ENCODE measurements around the gene PPP1R3A. TPM values are rescaled to one million over a fixed set of nuclear protein-coding genes. Genes with fewer than 3 reads are reported as not detected.
"Not testable (repeated sequence)": the region's sequence is repeated elsewhere in the genome, so short reads cannot be mapped to it uniquely, and the experiment has no call there.

PPP1R3A gene, protein sequence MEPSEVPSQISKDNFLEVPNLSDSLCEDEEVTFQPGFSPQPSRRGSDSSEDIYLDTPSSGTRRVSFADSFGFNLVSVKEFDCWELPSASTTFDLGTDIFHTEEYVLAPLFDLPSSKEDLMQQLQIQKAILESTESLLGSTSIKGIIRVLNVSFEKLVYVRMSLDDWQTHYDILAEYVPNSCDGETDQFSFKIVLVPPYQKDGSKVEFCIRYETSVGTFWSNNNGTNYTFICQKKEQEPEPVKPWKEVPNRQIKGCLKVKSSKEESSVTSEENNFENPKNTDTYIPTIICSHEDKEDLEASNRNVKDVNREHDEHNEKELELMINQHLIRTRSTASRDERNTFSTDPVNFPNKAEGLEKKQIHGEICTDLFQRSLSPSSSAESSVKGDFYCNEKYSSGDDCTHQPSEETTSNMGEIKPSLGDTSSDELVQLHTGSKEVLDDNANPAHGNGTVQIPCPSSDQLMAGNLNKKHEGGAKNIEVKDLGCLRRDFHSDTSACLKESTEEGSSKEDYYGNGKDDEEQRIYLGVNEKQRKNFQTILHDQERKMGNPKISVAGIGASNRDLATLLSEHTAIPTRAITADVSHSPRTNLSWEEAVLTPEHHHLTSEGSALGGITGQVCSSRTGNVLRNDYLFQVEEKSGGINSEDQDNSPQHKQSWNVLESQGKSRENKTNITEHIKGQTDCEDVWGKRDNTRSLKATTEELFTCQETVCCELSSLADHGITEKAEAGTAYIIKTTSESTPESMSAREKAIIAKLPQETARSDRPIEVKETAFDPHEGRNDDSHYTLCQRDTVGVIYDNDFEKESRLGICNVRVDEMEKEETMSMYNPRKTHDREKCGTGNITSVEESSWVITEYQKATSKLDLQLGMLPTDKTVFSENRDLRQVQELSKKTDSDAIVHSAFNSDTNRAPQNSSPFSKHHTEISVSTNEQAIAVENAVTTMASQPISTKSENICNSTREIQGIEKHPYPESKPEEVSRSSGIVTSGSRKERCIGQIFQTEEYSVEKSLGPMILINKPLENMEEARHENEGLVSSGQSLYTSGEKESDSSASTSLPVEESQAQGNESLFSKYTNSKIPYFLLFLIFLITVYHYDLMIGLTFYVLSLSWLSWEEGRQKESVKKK
- total RNA-seq = 65.8 TPM

DNA sequence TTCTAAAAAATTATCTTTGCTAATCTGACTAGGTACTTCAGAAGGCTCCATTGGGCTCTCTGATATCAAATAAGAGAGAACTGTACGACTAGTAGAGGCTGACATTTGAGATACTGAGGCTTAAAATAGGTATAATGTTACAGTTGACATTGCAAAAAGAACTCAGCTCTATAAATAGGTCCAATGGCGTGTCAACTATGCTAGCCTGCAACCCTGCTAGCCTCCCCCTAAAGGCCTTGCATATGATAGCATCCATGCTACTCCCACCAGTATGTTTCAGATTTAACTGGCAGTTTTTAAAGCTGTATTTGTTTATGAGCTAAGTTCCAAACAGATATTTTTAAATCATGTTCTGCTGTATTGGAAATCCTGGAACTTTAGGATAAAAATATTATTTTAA lies at the start of gene PPP1R3A:
TSS of gene PPP1R3A (minus strand) at position 64 of the 400 bp plus-strand sequence. CDS start at position 51, 13 bp downstream.
- no peaks in the 10 kb centered on the region for H3K27me3 ChIP-seq (ENCODE audit: control insufficient read depth in 3 of 3, insufficient read depth in 3 of 3, low read length in 3 of 3)
- peak within 1 kb of the TSS; percentile 77 to 90 (median 85) for H3K9ac ChIP-seq (ENCODE audit: low read depth in 1 of 3, low read length in 3 of 3)
- H3K4me3 ChIP-seq (ENCODE audit: low read length in 3 of 3) = peak within 1 kb of the TSS; percentile 65 to 89 (median 71)
- H3K4me1 ChIP-seq (ENCODE audit: control insufficient read depth in 3 of 3, insufficient read depth in 3 of 3, low read length in 3 of 3) = peaks cover 0 to 2% (median 0%) of the 10 kb centered on the region in 3 donors
- H3K9me3 ChIP-seq (ENCODE audit: control insufficient read depth in 3 of 3, low read length in 3 of 3) = no peaks in the 10 kb centered on the region
- peak within 1 kb of the TSS; percentile 89 for H3K27ac ChIP-seq (ENCODE audit: low read depth, low read length)
- H3K36me3 ChIP-seq (ENCODE audit: control insufficient read depth in 3 of 3, insufficient read depth in 3 of 3, low read length in 3 of 3) = peaks cover 0 to 2% (median 0%) of the 10 kb centered on the region in 3 donors

GRCh38 chr7:113963356-113963755 lies 44.5 kb upstream of the PPP1R3A start:
- Histone ChIP-seq H3K4me3 (ENCODE audit: low read length in 3 of 3) (no peak overlapping the region), H3K27me3 (ENCODE audit: control insufficient read depth in 3 of 3, insufficient read depth in 3 of 3, low read length in 3 of 3) (no peaks in the 10 kb centered on the region), H3K36me3 (ENCODE audit: control insufficient read depth in 3 of 3, insufficient read depth in 3 of 3, low read length in 3 of 3) (no peaks in the 10 kb centered on the region), H3K27ac (ENCODE audit: low read depth, low read length) (no peak overlapping the region), H3K4me1 (ENCODE audit: control insufficient read depth in 3 of 3, insufficient read depth in 3 of 3, low read length in 3 of 3) (no peaks in the 10 kb centered on the region), H3K9ac (ENCODE audit: low read depth in 1 of 3, low read length in 3 of 3) (no peak overlapping the region), H3K9me3 (ENCODE audit: control insufficient read depth in 3 of 3, low read length in 3 of 3) (peaks cover 2 to 5% (median 3%) of the 10 kb centered on the region in 3 donors)

DNA sequence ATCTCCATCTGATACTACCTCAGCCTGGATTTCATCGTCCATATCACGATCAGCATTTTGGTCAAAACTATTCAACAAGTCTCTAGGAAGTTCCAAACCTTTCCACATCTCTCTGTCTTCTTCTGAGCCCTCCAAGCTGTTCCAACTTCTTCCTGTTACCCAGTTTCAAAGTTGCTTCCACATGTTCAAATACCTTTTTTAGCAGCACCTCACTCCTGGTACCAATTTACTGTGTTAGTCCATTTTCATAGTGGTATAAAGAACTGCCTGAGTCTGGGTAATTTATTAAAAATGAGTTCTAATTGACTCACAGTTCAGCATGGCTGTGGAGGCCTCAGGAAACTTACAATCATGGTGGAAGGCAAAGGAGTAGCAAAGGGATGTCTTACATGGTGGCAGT lies 41.1 kb upstream of the PPP1R3A start:
- Histone ChIP-seq H3K4me3 (ENCODE audit: low read length in 3 of 3) (peak overlapping the region in 1 of 3 donors; percentile 9), H3K9me3 (ENCODE audit: control insufficient read depth in 3 of 3, low read length in 3 of 3) (peaks cover 2 to 11% (median 5%) of the 10 kb centered on the region in 3 donors), H3K27me3 (ENCODE audit: control insufficient read depth in 3 of 3, insufficient read depth in 3 of 3, low read length in 3 of 3) (no peaks in the 10 kb centered on the region), H3K9ac (ENCODE audit: low read depth in 1 of 3, low read length in 3 of 3) (no peak overlapping the region), H3K4me1 (ENCODE audit: control insufficient read depth in 3 of 3, insufficient read depth in 3 of 3, low read length in 3 of 3) (no peaks in the 10 kb centered on the region), H3K36me3 (ENCODE audit: control insufficient read depth in 3 of 3, insufficient read depth in 3 of 3, low read length in 3 of 3) (no peaks in the 10 kb centered on the region), H3K27ac (ENCODE audit: low read depth, low read length) (no peak overlapping the region)

DNA sequence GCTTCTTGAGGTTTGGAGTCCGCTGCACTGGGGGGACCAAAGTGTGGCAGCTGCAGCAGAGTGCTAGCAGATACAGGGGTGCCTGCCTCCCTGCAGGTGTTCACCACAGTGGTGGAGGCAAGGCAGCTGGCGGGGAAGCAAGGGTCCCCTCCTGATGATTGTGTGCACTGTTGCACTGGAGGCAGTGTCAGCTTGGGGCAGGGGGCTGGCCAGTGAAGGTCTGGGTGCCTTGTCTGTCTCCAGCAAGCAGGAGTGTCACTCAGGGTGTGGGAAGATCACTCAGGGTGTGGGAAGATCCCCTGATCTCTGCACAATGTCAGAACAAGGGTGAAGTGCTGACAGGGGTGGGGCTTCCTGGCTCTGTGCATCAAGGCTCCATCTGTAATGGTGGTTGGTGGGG lies 36.3 kb upstream of the PPP1R3A start:
- Histone ChIP-seq H3K9ac (ENCODE audit: low read depth in 1 of 3, low read length in 3 of 3) (no peak overlapping the region), H3K9me3 (ENCODE audit: control insufficient read depth in 3 of 3, low read length in 3 of 3) (peaks cover 7 to 11% (median 9%) of the 10 kb centered on the region in 3 donors), H3K27ac (ENCODE audit: low read depth, low read length) (no peak overlapping the region), H3K27me3 (ENCODE audit: control insufficient read depth in 3 of 3, insufficient read depth in 3 of 3, low read length in 3 of 3) (no peaks in the 10 kb centered on the region), H3K4me3 (ENCODE audit: low read length in 3 of 3) (no peak overlapping the region), H3K36me3 (ENCODE audit: control insufficient read depth in 3 of 3, insufficient read depth in 3 of 3, low read length in 3 of 3) (no peaks in the 10 kb centered on the region), H3K4me1 (ENCODE audit: control insufficient read depth in 3 of 3, insufficient read depth in 3 of 3, low read length in 3 of 3) (no peaks in the 10 kb centered on the region)

DNA sequence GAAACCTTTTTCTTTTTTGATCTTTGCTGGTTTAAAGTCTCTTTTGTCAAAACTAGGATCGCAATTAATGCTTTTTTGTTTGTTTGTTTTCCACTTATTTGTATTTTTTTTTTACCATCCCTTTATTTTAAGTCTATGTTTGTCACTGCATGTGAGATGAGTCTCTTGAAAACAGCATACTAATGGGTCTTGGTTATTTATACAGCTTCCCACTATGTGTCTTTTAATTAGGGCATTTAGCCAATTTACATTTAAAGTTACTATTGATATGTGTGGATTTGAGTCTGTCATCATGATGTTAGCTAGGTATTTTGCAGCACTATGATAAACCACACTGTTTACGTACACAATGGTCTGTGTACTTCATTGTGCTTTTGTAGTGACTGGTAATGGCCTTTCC lies 34.7 kb upstream of the PPP1R3A start:
- no peak overlapping the region for H3K27ac ChIP-seq (ENCODE audit: low read depth, low read length)
- no peaks in the 10 kb centered on the region for H3K36me3 ChIP-seq (ENCODE audit: control insufficient read depth in 3 of 3, insufficient read depth in 3 of 3, low read length in 3 of 3)
- H3K4me3 ChIP-seq (ENCODE audit: low read length in 3 of 3) = no peak overlapping the region
- no peaks in the 10 kb centered on the region for H3K27me3 ChIP-seq (ENCODE audit: control insufficient read depth in 3 of 3, insufficient read depth in 3 of 3, low read length in 3 of 3)
- no peak overlapping the region for H3K9ac ChIP-seq (ENCODE audit: low read depth in 1 of 3, low read length in 3 of 3)
- H3K9me3 ChIP-seq (ENCODE audit: control insufficient read depth in 3 of 3, low read length in 3 of 3) = peaks cover 5 to 9% (median 9%) of the 10 kb centered on the region in 3 donors
- no peaks in the 10 kb centered on the region for H3K4me1 ChIP-seq (ENCODE audit: control insufficient read depth in 3 of 3, insufficient read depth in 3 of 3, low read length in 3 of 3)

GRCh38 chr7:113945018-113945938 lies 26.5 kb upstream of the PPP1R3A start:
- Histone ChIP-seq H3K9me3 (ENCODE audit: control insufficient read depth in 3 of 3, low read length in 3 of 3) (no peaks in the 10 kb centered on the region), H3K27me3 (ENCODE audit: control insufficient read depth in 3 of 3, insufficient read depth in 3 of 3, low read length in 3 of 3) (no peaks in the 10 kb centered on the region), H3K9ac (ENCODE audit: low read depth in 1 of 3, low read length in 3 of 3) (no peak overlapping the region), H3K4me1 (ENCODE audit: control insufficient read depth in 3 of 3, insufficient read depth in 3 of 3, low read length in 3 of 3) (peaks cover 5 to 11% (median 10%) of the 10 kb centered on the region in 3 donors), H3K27ac (ENCODE audit: low read depth, low read length) (no peak overlapping the region), H3K4me3 (ENCODE audit: low read length in 3 of 3) (peak overlapping the region in 2 of 3 donors; percentile 4 to 22), H3K36me3 (ENCODE audit: control insufficient read depth in 3 of 3, insufficient read depth in 3 of 3, low read length in 3 of 3) (no peaks in the 10 kb centered on the region)

GRCh38 chr7:113936982-113937381 lies 18.2 kb upstream of the PPP1R3A start:
- H3K9me3 ChIP-seq (ENCODE audit: control insufficient read depth in 3 of 3, low read length in 3 of 3) = peaks cover 0 to 3% (median 0%) of the 10 kb centered on the region in 3 donors
- no peak overlapping the region for H3K27ac ChIP-seq (ENCODE audit: low read depth, low read length)
- no peak overlapping the region for H3K9ac ChIP-seq (ENCODE audit: low read depth in 1 of 3, low read length in 3 of 3)
- no peaks in the 10 kb centered on the region for H3K27me3 ChIP-seq (ENCODE audit: control insufficient read depth in 3 of 3, insufficient read depth in 3 of 3, low read length in 3 of 3)
- H3K4me3 ChIP-seq (ENCODE audit: low read length in 3 of 3) = no peak overlapping the region
- peaks cover 0 to 9% (median 0%) of the 10 kb centered on the region in 3 donors for H3K4me1 ChIP-seq (ENCODE audit: control insufficient read depth in 3 of 3, insufficient read depth in 3 of 3, low read length in 3 of 3)
- H3K36me3 ChIP-seq (ENCODE audit: control insufficient read depth in 3 of 3, insufficient read depth in 3 of 3, low read length in 3 of 3) = no peaks in the 10 kb centered on the region

- Histone ChIP-seq H3K27ac (ENCODE audit: low read depth, low read length) (no peak overlapping the region), H3K27me3 (ENCODE audit: control insufficient read depth in 3 of 3, insufficient read depth in 3 of 3, low read length in 3 of 3) (no peaks in the 10 kb centered on the region), H3K36me3 (ENCODE audit: control insufficient read depth in 3 of 3, insufficient read depth in 3 of 3, low read length in 3 of 3) (no peaks in the 10 kb centered on the region), H3K9ac (ENCODE audit: low read depth in 1 of 3, low read length in 3 of 3) (no peak overlapping the region), H3K9me3 (ENCODE audit: control insufficient read depth in 3 of 3, low read length in 3 of 3) (peaks cover 0 to 3% (median 0%) of the 10 kb centered on the region in 3 donors), H3K4me3 (ENCODE audit: low read length in 3 of 3) (no peak overlapping the region), H3K4me1 (ENCODE audit: control insufficient read depth in 3 of 3, insufficient read depth in 3 of 3, low read length in 3 of 3) (peaks cover 0 to 9% (median 0%) of the 10 kb centered on the region in 3 donors)
Observed at GRCh38 chr7:113936535-113936934, 17.7 kb upstream of the PPP1R3A start.

DNA sequence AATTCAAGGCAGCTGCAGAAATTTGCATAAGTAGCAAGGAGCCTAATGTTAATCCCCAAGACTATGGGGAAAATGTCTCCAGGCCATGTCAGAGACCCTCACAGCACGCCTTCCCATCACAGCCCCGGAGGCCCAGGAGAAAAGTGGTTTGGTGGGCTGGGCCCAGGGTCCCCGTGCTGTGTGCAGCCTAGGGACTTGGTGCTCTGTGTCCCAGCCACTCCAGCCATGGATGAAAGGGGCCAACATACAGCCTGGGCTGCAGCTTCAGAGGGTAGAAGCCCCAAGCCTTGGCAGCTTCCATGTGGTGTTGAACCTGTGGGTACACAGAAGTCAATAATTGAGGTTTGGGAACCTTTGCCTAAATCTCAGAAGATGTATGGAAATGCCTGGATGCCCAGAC lies 10.6 kb upstream of the PPP1R3A start:
- not testable (repeated sequence) for H3K4me1 ChIP-seq (ENCODE audit: control insufficient read depth in 3 of 3, insufficient read depth in 3 of 3, low read length in 3 of 3); H3K27ac ChIP-seq (ENCODE audit: low read depth, low read length); H3K36me3 ChIP-seq (ENCODE audit: control insufficient read depth in 3 of 3, insufficient read depth in 3 of 3, low read length in 3 of 3); H3K27me3 ChIP-seq (ENCODE audit: control insufficient read depth in 3 of 3, insufficient read depth in 3 of 3, low read length in 3 of 3); H3K4me3 ChIP-seq (ENCODE audit: low read length in 3 of 3); H3K9me3 ChIP-seq (ENCODE audit: control insufficient read depth in 3 of 3, low read length in 3 of 3); H3K9ac ChIP-seq (ENCODE audit: low read depth in 1 of 3, low read length in 3 of 3)

Measured in skeletal muscle tissue (tissue), 4 donors.